Stimulated activated CD8-positive, alpha-beta memory T cell treated with anti-CD3 and anti-CD28 coated beads, Interleukin-7, amount 100 ng/mL, for 48 hours (primary cell): Measurements from ENCODE around the gene ACSS1.
A peak's percentile ranks its signal among the peaks of the same experiment; 100 is the strongest.

Experiments
- DNase-seq, 2 donors: peaks; one replicate each; pipeline ENCODE4 v3.0.0-alpha.2; 2020; ENCODE audit warnings: low read depth in 1 of 2; ENCODE audit errors: extremely low read depth in 1 of 2

The ACSS1 gene

GRCh38 chr20:24996449-24997377, 61.2 kb downstream of the ACSS1 start:
- no peak for DNase-seq

GRCh38 chr20:24995741-24996448, 62.0 kb downstream of the ACSS1 start:
- no peak for DNase-seq

GRCh38 chr20:24994470-24995368, 63.2 kb downstream of the ACSS1 start:
- peak; percentile 53 to 56 for DNase-seq

- no peak for DNase-seq
Observed at GRCh38 chr20:24994186-24994465, 63.8 kb downstream of the ACSS1 start.

GRCh38 chr20:24993337-24994185, 64.4 kb downstream of the ACSS1 start:
- DNase-seq = no peak

- DNase-seq = peak; percentile 90 to 93
Observed at GRCh38 chr20:24992487-24993205, 65.3 kb downstream of the ACSS1 start, which contains the start of gene APMAP. APMAP (minus strand) TSS chr20:24992751; CDS start chr20:24992688, 63 bp downstream.

GRCh38 chr20:24991897-24992486, 65.9 kb downstream of the ACSS1 start:
- no peak for DNase-seq

- DNase-seq = no peak
Observed at GRCh38 chr20:24990810-24991252, 67.1 kb downstream of the ACSS1 start.

- no peak for DNase-seq
Observed at GRCh38 chr20:24989162-24989561, 68.8 kb downstream of the ACSS1 start.

- no peak for DNase-seq
Observed at GRCh38 chr20:24987873-24988835, 69.8 kb downstream of the ACSS1 start.

GRCh38 chr20:24987244-24987643, 70.7 kb downstream of the ACSS1 start:
- no peak for DNase-seq

GRCh38 chr20:24986436-24987015, 71.4 kb downstream of the ACSS1 start:
- no peak for DNase-seq

GRCh38 chr20:24985802-24986201, 72.1 kb downstream of the ACSS1 start:
- DNase-seq = no peak

- DNase-seq = no peak
Observed at GRCh38 chr20:24984961-24985640, 72.8 kb downstream of the ACSS1 start.

GRCh38 chr20:24983896-24984295, 74.0 kb downstream of the ACSS1 start:
- no peak for DNase-seq

- no peak for DNase-seq
Observed at GRCh38 chr20:24981790-24982189, 76.1 kb downstream of the ACSS1 start.

GRCh38 chr20:24981282-24981681, 76.7 kb downstream of the ACSS1 start:
- no peak for DNase-seq
